OCI-LY1 (cell line): Measurements from ENCODE around the gene H6PD.

Experiments used
- H2AFZ ChIP-seq: fragments of 200-600 bp; sonication (generic), shearing (Covaris generic); 2 replicates; pipeline ENCODE4 v1.6.0; 2014; ENCODE audit warnings: antibody characterized with exemption, mild to moderate bottlenecking, low read length
- H3F3A ChIP-seq: fragments of 200-600 bp; sonication (generic), shearing (Covaris generic); 2 replicates; pipeline ENCODE4 v1.6.0; 2014; ENCODE audit warnings: mild to moderate bottlenecking, antibody characterized with exemption, low read length, moderate library complexity; ENCODE audit not compliant: insufficient read depth
- H3K27ac ChIP-seq: fragments of 200-600 bp; sonication (generic); 2 replicates; pipeline ENCODE4 v1.5.1; 2014; ENCODE audit warnings: low read length, mixed run types, mild to moderate bottlenecking, low read depth; ENCODE audit not compliant: poor library complexity, severe bottlenecking
- H3K27me3 ChIP-seq: fragments of 200-600 bp; sonication (generic); 2 replicates; pipeline ENCODE4 v1.6.0; 2014; ENCODE audit warnings: antibody characterized with exemption, mild to moderate bottlenecking, low read length, moderate library complexity; ENCODE audit not compliant: insufficient read depth
- H3K36me3 ChIP-seq: fragments of 200-600 bp; sonication (generic); 2 replicates; pipeline ENCODE4 v1.6.1; 2014; ENCODE audit warnings: mild to moderate bottlenecking, antibody characterized with exemption, low read length, moderate library complexity, mixed read lengths; ENCODE audit not compliant: insufficient read depth
- H3K4me1 ChIP-seq: fragments of 200-600 bp; sonication (generic); 2 replicates; pipeline ENCODE4 v1.5.1; 2014; ENCODE audit warnings: mild to moderate bottlenecking, low read length, moderate library complexity; ENCODE audit not compliant: insufficient read depth, severe bottlenecking
- H3K4me2 ChIP-seq: fragments of 200-600 bp; sonication (generic), shearing (Covaris generic); 2 replicates; pipeline ENCODE4 v1.6.1; 2014; ENCODE audit warnings: low read length
- H3K4me3 ChIP-seq: fragments of 200-600 bp; sonication (generic); 2 replicates; pipeline ENCODE4 v1.5.1; 2014; ENCODE audit warnings: low read length, low read depth, mild to moderate bottlenecking, mixed read lengths; ENCODE audit not compliant: poor library complexity, severe bottlenecking
- H3K79me2 ChIP-seq: fragments of 200-600 bp; shearing (Covaris generic); 2 replicates; pipeline ENCODE4 v1.6.1; 2016; ENCODE audit warnings: mixed run types, low read length, mixed read lengths; ENCODE audit not compliant: insufficient read depth
- H3K9ac ChIP-seq: fragments of 200-600 bp; sonication (generic), shearing (Covaris generic); 2 replicates; pipeline ENCODE4 v1.6.1; 2014; ENCODE audit warnings: mild to moderate bottlenecking, low read length, mixed read lengths
- H3K9me2 ChIP-seq: fragments of 200-600 bp; sonication (generic), shearing (Covaris generic); 2 replicates; pipeline ENCODE4 v1.6.1; 2014; ENCODE audit warnings: low read depth, mild to moderate bottlenecking, low read length, mixed read lengths
- H3K9me3 ChIP-seq: fragments of 200-600 bp; shearing (Covaris generic); 2 replicates; pipeline ENCODE4 v1.6.1; 2014; ENCODE audit warnings: low read length, mixed read lengths
- H4K20me1 ChIP-seq: fragments of 200-600 bp; sonication (generic), shearing (Covaris generic); 2 replicates; pipeline ENCODE4 v1.6.0; 2016; ENCODE audit warnings: mild to moderate bottlenecking, low read length; ENCODE audit not compliant: insufficient read depth
- CTCF ChIP-seq: fragments of 200-600 bp; sonication (generic), shearing (Covaris generic); IDR thresholded peaks from 2 replicates; pipeline ENCODE4 v1.5.1; 2017; ENCODE audit warnings: mild to moderate bottlenecking, antibody characterized with exemption, low read length, moderate library complexity, mixed read lengths
- EZH2 ChIP-seq: fragments of 200-600 bp; sonication (generic), shearing (Covaris generic); IDR thresholded peaks from 2 replicates; pipeline ENCODE4 v1.8.0; 2017; ENCODE audit warnings: borderline replicate concordance, mixed run types, mild to moderate bottlenecking, antibody characterized with exemption, low read length, moderate library complexity, mixed read lengths

H6PD gene

DNA sequence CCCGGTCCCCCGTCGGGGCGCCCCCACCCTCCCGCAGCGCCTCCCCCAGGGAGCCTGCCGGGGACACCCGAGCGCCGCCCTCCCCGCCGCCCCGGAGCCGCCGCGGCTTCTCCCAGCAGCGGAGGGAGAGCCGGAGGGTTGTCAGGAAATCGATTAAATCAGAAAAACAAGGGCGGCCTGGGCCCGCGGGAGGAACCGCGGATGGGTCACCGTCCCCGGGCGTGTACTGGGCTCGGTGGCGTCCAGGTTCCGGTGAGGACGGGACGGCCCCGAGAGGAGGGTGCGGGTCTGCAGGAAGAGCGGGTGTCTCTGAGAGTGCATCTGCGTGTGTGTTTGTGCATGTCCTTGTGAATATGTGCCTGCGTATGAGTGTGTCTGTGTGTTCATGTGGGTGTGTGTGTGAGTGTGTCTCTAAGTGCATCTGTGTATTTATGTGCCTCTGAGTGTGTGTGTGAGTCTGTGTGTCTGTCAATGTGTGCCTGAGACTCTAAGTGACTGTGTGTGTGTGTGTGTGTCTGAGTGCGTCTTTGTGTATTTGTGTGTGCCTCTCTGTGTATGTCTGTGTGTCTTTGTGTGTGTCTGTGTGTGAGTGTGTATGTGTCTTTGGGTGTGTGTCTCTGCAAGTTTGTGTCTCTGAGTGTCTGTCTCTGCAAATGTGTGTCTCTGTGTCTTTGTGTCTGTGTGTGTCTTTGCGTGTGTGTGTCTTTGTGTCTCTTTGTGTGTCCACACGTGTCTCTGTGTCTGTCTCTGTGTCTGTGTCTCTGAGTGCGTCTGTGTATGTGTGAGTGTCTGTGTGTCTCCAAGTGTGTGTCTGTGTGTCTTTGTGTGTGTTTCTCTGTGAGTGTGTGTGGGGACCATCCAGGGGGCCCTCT lies 59.2 kb downstream of the H6PD start:
- Histone ChIP-seq H3K4me1 (peaks cover 33% of the 10 kb centered on the region), H3K27ac (no peak overlapping the region), H3K4me3 (peak overlapping the region; percentile 75), H3K9ac (peak overlapping the region; percentile 65), H4K20me1 (no peaks in the 10 kb centered on the region), H2AFZ (no peak overlapping the region), H3K36me3 (peaks cover 8% of the 10 kb centered on the region; the same call in 1 of the 2 replicates), H3K9me2 (no peaks in the 10 kb centered on the region), H3K9me3 (no peaks in the 10 kb centered on the region), H3K79me2 (peaks cover 35% of the 10 kb centered on the region), H3K4me2 (peak overlapping the region; percentile 88), H3F3A (no peaks in the 10 kb centered on the region), H3K27me3 (no peaks in the 10 kb centered on the region)
- TF ChIP-seq EZH2 = no peak

GRCh38 chr1:9294405-9294773 lies 59.8 kb downstream of the H6PD start:
- H3K36me3 ChIP-seq = peaks cover 8% of the 10 kb centered on the region; the same call in 1 of the 2 replicates
- H3K4me1 ChIP-seq = peaks cover 33% of the 10 kb centered on the region
- H3K4me3 ChIP-seq = peak overlapping the region; percentile 75
- H3F3A ChIP-seq = no peaks in the 10 kb centered on the region
- H3K27ac ChIP-seq = no peak overlapping the region
- H3K9me3 ChIP-seq = no peaks in the 10 kb centered on the region
- H3K79me2 ChIP-seq = peaks cover 35% of the 10 kb centered on the region
- peak overlapping the region; percentile 65 for H3K9ac ChIP-seq
- H3K4me2 ChIP-seq = peak overlapping the region; percentile 88
- TF ChIP-seq CTCF = no peak
- TF ChIP-seq EZH2 = no peak
- no peak overlapping the region for H2AFZ ChIP-seq
- no peaks in the 10 kb centered on the region for H3K9me2 ChIP-seq
- H3K27me3 ChIP-seq = no peaks in the 10 kb centered on the region
- no peaks in the 10 kb centered on the region for H4K20me1 ChIP-seq

DNA sequence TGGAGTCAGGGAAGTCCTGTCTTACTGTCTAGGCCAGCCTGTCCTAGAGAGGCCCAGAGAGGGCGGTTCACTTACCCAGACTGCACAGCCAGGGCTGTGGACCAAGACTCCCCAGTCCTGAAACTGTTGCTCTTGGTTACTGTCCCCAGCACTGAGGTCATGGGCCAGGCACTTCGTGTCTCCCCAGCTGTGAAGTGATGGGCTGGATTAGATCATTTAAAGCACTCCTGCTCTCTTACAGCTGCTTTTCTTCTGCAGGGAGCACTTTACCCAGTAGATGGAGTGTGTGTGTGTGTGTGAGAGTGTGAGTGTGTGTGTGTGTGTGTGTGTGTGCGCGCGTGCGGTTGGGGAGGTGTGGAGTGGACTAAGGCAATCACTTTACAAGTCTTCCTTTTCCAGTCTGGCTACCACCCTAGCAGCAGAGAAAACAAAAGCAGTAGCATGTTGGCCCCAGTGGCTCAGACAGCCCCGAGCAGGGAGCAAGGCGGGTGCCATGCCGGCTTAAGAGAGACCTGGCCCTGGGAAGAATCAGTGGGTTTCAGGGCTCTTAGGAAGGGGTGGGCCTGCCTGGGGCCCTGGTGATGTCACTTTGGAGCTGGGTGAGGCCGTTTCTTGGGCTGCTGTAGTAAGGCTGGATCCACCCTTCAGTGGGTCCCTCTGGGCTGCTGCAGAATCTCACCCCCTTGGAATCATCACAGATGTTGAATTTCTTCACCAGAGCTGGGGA lies 60.5 kb downstream of the H6PD start:
- Histone ChIP-seq H3K4me1 (peaks cover 32% of the 10 kb centered on the region), H3K9me3 (no peaks in the 10 kb centered on the region), H3F3A (no peaks in the 10 kb centered on the region), H3K4me3 (peak overlapping the region; percentile 75), H2AFZ (no peak overlapping the region), H4K20me1 (no peaks in the 10 kb centered on the region), H3K27ac (no peak overlapping the region), H3K27me3 (no peaks in the 10 kb centered on the region), H3K9me2 (no peaks in the 10 kb centered on the region), H3K9ac (peak overlapping the region; percentile 65; the same call in 1 of the 2 replicates), H3K4me2 (peak overlapping the region; percentile 88), H3K36me3 (peaks cover 8% of the 10 kb centered on the region; the same call in 1 of the 2 replicates), H3K79me2 (peaks cover 35% of the 10 kb centered on the region)
- no peak for TF ChIP-seq EZH2
- TF ChIP-seq CTCF = peak; percentile 37; the same call in 1 of the 2 replicates
